ENCODE measurements around the gene HMGXB4. TPM values are rescaled to one million over a fixed set of nuclear protein-coding genes. Genes with fewer than 3 reads are reported as not detected.

HMGXB4 gene
- total and polyA plus RNA-seq, 2 of the 13 experiments (the other 11 are each of a cell fraction or from before 2014, with no cell fraction given) = 13.9 to 16.3 TPM

DNA sequence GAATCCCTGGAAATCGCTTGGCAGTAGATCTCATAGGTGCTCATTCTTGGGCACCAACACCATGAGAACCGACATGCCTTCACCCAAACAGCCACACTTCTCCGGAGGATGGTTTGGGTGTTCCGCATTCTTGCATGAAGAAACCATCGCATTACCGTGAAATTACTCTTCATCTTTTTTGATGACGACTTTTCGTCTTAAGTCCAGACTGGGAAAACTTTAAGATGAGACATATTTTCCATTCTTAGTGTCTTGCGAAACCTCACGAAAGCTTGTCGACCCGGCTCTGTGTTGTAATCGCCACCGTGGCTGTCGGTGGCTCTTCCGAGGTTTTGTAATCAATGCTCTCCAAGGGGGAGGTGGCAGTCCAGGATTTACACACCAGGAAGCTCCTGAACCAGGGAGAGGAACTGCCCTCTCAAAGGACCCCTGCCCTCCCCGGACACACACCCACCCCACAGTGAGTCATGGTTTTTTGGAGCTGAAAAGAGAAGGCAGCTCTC lies 44.1 kb downstream of the HMGXB4 start (continued):
- TF ChIP-seq SIN3B (IDR thresholded peaks at IDR 0.05; ENCODE audit: low read length) = no peak
- no peak for TF ChIP-seq HNRNPLL (IDR thresholded peaks at IDR 0.05; ENCODE audit: low read depth, low read length, poor library complexity, severe bottlenecking)
- peak; percentile 54; the same call in 1 of the 2 replicates for TF ChIP-seq ZNF331 (CRISPR knock-in tag; IDR thresholded peaks at IDR 0.05)
- TF ChIP-seq, protein P1, sequence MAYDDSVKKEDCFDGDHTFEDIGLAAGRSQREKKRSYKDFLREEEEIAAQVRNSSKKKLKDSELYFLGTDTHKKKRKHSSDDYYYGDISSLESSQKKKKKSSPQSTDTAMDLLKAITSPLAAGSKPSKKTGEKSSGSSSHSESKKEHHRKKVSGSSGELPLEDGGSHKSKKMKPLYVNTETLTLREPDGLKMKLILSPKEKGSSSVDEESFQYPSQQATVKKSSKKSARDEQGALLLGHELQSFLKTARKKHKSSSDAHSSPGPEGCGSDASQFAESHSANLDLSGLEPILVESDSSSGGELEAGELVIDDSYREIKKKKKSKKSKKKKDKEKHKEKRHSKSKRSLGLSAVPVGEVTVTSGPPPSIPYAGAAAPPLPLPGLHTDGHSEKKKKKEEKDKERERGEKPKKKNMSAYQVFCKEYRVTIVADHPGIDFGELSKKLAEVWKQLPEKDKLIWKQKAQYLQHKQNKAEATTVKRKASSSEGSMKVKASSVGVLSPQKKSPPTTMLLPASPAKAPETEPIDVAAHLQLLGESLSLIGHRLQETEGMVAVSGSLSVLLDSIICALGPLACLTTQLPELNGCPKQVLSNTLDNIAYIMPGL (CRISPR knock-in tag; IDR thresholded peaks at IDR 0.05; ENCODE audit: borderline replicate concordance in 1 of 2, low read depth in 1 of 2) = no peak
- TF ChIP-seq ZBTB20 (CRISPR knock-in tag; IDR thresholded peaks at IDR 0.05; ENCODE audit: borderline replicate concordance, low read depth) = no peak
- TF ChIP-seq, protein P2, sequence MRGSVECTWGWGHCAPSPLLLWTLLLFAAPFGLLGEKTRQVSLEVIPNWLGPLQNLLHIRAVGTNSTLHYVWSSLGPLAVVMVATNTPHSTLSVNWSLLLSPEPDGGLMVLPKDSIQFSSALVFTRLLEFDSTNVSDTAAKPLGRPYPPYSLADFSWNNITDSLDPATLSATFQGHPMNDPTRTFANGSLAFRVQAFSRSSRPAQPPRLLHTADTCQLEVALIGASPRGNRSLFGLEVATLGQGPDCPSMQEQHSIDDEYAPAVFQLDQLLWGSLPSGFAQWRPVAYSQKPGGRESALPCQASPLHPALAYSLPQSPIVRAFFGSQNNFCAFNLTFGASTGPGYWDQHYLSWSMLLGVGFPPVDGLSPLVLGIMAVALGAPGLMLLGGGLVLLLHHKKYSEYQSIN (CRISPR knock-in tag; IDR thresholded peaks at IDR 0.05; ENCODE audit: borderline replicate concordance) = no peak
- peak; percentile 53 for TF ChIP-seq HMG20A (CRISPR knock-in tag; IDR thresholded peaks at IDR 0.05; ENCODE audit: borderline replicate concordance)
- TF ChIP-seq RXRB (CRISPR knock-in tag; IDR thresholded peaks at IDR 0.05; ENCODE audit: borderline replicate concordance) = peak; percentile 84
- no peak for TF ChIP-seq ZKSCAN1 (IDR thresholded peaks at IDR 0.05; ENCODE audit: low read length)
- TF ChIP-seq, protein P3, sequence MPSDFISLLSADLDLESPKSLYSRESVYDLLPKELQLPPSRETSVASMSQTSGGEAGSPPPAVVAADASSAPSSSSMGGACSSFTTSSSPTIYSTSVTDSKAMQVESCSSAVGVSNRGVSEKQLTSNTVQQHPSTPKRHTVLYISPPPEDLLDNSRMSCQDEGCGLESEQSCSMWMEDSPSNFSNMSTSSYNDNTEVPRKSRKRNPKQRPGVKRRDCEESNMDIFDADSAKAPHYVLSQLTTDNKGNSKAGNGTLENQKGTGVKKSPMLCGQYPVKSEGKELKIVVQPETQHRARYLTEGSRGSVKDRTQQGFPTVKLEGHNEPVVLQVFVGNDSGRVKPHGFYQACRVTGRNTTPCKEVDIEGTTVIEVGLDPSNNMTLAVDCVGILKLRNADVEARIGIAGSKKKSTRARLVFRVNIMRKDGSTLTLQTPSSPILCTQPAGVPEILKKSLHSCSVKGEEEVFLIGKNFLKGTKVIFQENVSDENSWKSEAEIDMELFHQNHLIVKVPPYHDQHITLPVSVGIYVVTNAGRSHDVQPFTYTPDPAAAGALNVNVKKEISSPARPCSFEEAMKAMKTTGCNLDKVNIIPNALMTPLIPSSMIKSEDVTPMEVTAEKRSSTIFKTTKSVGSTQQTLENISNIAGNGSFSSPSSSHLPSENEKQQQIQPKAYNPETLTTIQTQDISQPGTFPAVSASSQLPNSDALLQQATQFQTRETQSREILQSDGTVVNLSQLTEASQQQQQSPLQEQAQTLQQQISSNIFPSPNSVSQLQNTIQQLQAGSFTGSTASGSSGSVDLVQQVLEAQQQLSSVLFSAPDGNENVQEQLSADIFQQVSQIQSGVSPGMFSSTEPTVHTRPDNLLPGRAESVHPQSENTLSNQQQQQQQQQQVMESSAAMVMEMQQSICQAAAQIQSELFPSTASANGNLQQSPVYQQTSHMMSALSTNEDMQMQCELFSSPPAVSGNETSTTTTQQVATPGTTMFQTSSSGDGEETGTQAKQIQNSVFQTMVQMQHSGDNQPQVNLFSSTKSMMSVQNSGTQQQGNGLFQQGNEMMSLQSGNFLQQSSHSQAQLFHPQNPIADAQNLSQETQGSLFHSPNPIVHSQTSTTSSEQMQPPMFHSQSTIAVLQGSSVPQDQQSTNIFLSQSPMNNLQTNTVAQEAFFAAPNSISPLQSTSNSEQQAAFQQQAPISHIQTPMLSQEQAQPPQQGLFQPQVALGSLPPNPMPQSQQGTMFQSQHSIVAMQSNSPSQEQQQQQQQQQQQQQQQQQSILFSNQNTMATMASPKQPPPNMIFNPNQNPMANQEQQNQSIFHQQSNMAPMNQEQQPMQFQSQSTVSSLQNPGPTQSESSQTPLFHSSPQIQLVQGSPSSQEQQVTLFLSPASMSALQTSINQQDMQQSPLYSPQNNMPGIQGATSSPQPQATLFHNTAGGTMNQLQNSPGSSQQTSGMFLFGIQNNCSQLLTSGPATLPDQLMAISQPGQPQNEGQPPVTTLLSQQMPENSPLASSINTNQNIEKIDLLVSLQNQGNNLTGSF (CRISPR knock-in tag; IDR thresholded peaks at IDR 0.05) = no peak
- TF ChIP-seq, protein P4, sequence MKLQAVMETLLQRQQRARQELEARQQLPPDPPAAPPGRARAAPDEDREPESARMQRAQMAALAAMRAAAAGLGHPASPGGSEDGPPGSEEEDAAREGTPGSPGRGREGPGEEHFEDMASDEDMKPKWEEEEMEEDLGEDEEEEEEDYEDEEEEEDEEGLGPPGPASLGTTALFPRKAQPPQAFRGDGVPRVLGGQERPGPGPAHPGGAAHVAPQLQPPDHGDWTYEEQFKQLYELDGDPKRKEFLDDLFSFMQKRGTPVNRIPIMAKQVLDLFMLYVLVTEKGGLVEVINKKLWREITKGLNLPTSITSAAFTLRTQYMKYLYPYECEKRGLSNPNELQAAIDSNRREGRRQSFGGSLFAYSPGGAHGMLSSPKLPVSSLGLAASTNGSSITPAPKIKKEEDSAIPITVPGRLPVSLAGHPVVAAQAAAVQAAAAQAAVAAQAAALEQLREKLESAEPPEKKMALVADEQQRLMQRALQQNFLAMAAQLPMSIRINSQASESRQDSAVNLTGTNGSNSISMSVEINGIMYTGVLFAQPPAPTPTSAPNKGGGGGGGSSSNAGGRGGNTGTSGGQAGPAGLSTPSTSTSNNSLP (IDR thresholded peaks at IDR 0.05; ENCODE audit: low read depth, low read length) = no peak
- TF ChIP-seq, protein P5, sequence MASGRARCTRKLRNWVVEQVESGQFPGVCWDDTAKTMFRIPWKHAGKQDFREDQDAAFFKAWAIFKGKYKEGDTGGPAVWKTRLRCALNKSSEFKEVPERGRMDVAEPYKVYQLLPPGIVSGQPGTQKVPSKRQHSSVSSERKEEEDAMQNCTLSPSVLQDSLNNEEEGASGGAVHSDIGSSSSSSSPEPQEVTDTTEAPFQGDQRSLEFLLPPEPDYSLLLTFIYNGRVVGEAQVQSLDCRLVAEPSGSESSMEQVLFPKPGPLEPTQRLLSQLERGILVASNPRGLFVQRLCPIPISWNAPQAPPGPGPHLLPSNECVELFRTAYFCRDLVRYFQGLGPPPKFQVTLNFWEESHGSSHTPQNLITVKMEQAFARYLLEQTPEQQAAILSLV (CRISPR knock-in tag; IDR thresholded peaks at IDR 0.05; ENCODE audit: borderline replicate concordance) = no peak
- TF ChIP-seq ZKSCAN8 (CRISPR knock-in tag; IDR thresholded peaks at IDR 0.05; ENCODE audit: borderline replicate concordance) = no peak
- peak; percentile 59 for TF ChIP-seq CREB1 (IDR thresholded peaks at IDR 0.05)
- peak; percentile 48; the same call in 1 of the 2 replicates for TF ChIP-seq CREB1 (CRISPR knock-in tag; IDR thresholded peaks at IDR 0.05)
- no peak for TF ChIP-seq ZFYVE20 (CRISPR knock-in tag; IDR thresholded peaks at IDR 0.05; ENCODE audit: borderline replicate concordance, low read depth)
- TF ChIP-seq, protein P6, sequence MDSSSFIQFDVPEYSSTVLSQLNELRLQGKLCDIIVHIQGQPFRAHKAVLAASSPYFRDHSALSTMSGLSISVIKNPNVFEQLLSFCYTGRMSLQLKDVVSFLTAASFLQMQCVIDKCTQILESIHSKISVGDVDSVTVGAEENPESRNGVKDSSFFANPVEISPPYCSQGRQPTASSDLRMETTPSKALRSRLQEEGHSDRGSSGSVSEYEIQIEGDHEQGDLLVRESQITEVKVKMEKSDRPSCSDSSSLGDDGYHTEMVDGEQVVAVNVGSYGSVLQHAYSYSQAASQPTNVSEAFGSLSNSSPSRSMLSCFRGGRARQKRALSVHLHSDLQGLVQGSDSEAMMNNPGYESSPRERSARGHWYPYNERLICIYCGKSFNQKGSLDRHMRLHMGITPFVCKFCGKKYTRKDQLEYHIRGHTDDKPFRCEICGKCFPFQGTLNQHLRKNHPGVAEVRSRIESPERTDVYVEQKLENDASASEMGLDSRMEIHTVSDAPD (CRISPR knock-in tag; IDR thresholded peaks at IDR 0.05) = no peak

Measured in HepG2 (cell line).